H1 (cell line): ENCODE data around the gene THRB. TPM values are rescaled to one million over a fixed set of nuclear protein-coding genes. Genes with fewer than 3 reads are reported as not detected.

Experiments
- CTCF ChIA-PET: fragments of 300-600 bp; sonication (Branson Sonifier 250); formaldehyde crosslinking; loops from one replicate; lab custom pipeline; 2021; ENCODE audit not compliant: partially characterized antibody; lab: Charles Lee
- POLR2A ChIA-PET: fragments of 300-600 bp; sonication (Branson Sonifier 250); formaldehyde crosslinking; loops from one replicate; lab custom pipeline; 2021; ENCODE audit warnings: inconsistent platforms; ENCODE audit not compliant: partially characterized antibody; lab: Charles Lee
- DNase-seq, 2 experiments: peaks; one replicate each; pipeline versions ENCODE4 v3.0.0 to v3.0.0-alpha.2; 2010 to 2022; ENCODE audit warnings: low spot score in 2 of 2, low read depth in 1 of 2, mixed read lengths in 1 of 2
- FAIRE-seq: peaks from 2 replicates; lab custom pipeline; 2011; peaks lifted over from hg19 to GRCh38; lab: Jason Lieb, UNC
- H2AFZ ChIP-seq: 2 replicates; pipeline ENCODE4 v1.8.1; 2012; ENCODE audit warnings: low read length, inconsistent platforms
- H2AK5ac ChIP-seq: 2 replicates; pipeline ENCODE4 v1.6.1; 2013; ENCODE audit warnings: low read depth, low read length
- H2BK120ac ChIP-seq: replicated peaks from 2 replicates; pipeline ENCODE3; 2013; ENCODE audit warnings: low read depth, low read length, inconsistent platforms
- H2BK12ac ChIP-seq: 2 replicates; pipeline ENCODE4 v1.6.1; 2013; ENCODE audit warnings: low read depth, low read length
- H2BK15ac ChIP-seq: 2 replicates; pipeline ENCODE4 v1.6.1; 2013; ENCODE audit warnings: low read length
- H2BK20ac ChIP-seq: 2 replicates; pipeline ENCODE4 v1.6.1; 2013; ENCODE audit warnings: low read length
- H2BK5ac ChIP-seq: 2 replicates; pipeline ENCODE4 v1.6.1; 2013; ENCODE audit warnings: low read depth, low read length
- H3K14ac ChIP-seq: 2 replicates; pipeline ENCODE4 v1.6.1; 2013; ENCODE audit warnings: inconsistent platforms; ENCODE audit not compliant: insufficient read length
- H3K18ac ChIP-seq: 2 replicates; pipeline ENCODE4 v1.6.1; 2013; ENCODE audit warnings: low read length; ENCODE audit errors: extremely low read depth
- H3K23ac ChIP-seq: 2 replicates; pipeline ENCODE4 v1.6.1; 2013; ENCODE audit warnings: inconsistent platforms; ENCODE audit not compliant: insufficient read length
- H3K23me2 ChIP-seq: 2 replicates; pipeline ENCODE4 v1.6.1; 2013; ENCODE audit warnings: low read depth, low read length
- H3K27ac ChIP-seq: 2 replicates; pipeline ENCODE4 v1.6.1; 2011; ENCODE audit warnings: low read depth, low read length, inconsistent platforms
- H3K27me3 ChIP-seq, 4 experiments: replicated peaks in 1 of 4; 1 replicate in 1 of 4; 2 replicates in 3 of 4; pipeline versions ENCODE4 v1.6.1 to v1.8.1; 2011 to 2013; ENCODE audit warnings: low read length in 3 of 4, mild to moderate bottlenecking in 3 of 4, inconsistent platforms in 2 of 4, mixed read lengths in 2 of 4, moderate library complexity in 1 of 4; ENCODE audit not compliant: control insufficient read depth in 3 of 4, insufficient read depth in 3 of 4; ENCODE audit errors: extremely low read depth in 1 of 4
- H3K36me3 ChIP-seq, 4 experiments: 2 replicates each; pipeline versions ENCODE4 v1.6.1 to v1.8.1; 2011 to 2013; ENCODE audit warnings: mild to moderate bottlenecking in 4 of 4, low read length in 3 of 4, moderate library complexity in 2 of 4, control low read depth in 1 of 4, inconsistent platforms in 1 of 4; ENCODE audit not compliant: insufficient read depth in 4 of 4, control insufficient read depth in 2 of 4
- H3K4ac ChIP-seq: replicated peaks from 2 replicates; pipeline ENCODE3; 2013; ENCODE audit warnings: low read length, low read depth, mixed read lengths, inconsistent platforms; ENCODE audit not compliant: insufficient read length
- H3K4me1 ChIP-seq, 4 experiments: replicated peaks in 1 of 4; 1 replicate in 1 of 4; 2 replicates in 3 of 4; pipeline versions ENCODE4 v1.6.1 to v1.8.1; 2011 to 2013; ENCODE audit warnings: low read length in 3 of 4, inconsistent platforms in 2 of 4, mixed read lengths in 1 of 4; ENCODE audit not compliant: insufficient read depth in 4 of 4, control insufficient read depth in 3 of 4
- H3K4me2 ChIP-seq, 2 experiments: 2 replicates each; pipeline versions ENCODE4 v1.6.1 to v1.8.1; 2011 to 2013; ENCODE audit warnings: low read depth in 2 of 2, low read length in 2 of 2, control low read depth in 1 of 2, inconsistent platforms in 1 of 2, mild to moderate bottlenecking in 1 of 2; ENCODE audit not compliant: insufficient read depth in 1 of 2
- H3K4me3 ChIP-seq, 4 experiments: fragments of 200-600, 300-600 bp in 1 of 4; sonication (generic), shearing (Covaris generic), sonication (Bioruptor Twin) in 1 of 4; 2 replicates each; pipeline versions ENCODE4 v1.5.1 to v1.8.1; 2011 to 2016; ENCODE audit warnings: low read length in 4 of 4, low read depth in 3 of 4, control low read depth in 2 of 4, inconsistent platforms in 2 of 4, mild to moderate bottlenecking in 2 of 4, mixed read lengths in 1 of 4, moderate library complexity in 1 of 4; ENCODE audit not compliant: insufficient read depth in 2 of 4; ENCODE audit errors: extremely low read depth in 1 of 4
- H3K56ac ChIP-seq: replicated peaks from 2 replicates; pipeline ENCODE3; 2013; ENCODE audit warnings: low read depth, mild to moderate bottlenecking, mixed read lengths, low read length, inconsistent platforms; ENCODE audit not compliant: insufficient read length
- H3K79me1 ChIP-seq: 2 replicates; pipeline ENCODE4 v1.6.1; 2013; ENCODE audit warnings: low read depth, low read length, control low read depth
- H3K79me2 ChIP-seq, 2 experiments: 2 replicates each; pipeline versions ENCODE4 v1.6.1 to v1.8.1; 2012 to 2013; ENCODE audit warnings: low read length in 2 of 2, mild to moderate bottlenecking in 2 of 2, inconsistent platforms in 1 of 2; ENCODE audit not compliant: insufficient read depth in 2 of 2, control insufficient read depth in 1 of 2
- H3K9ac ChIP-seq, 4 experiments: replicated peaks in 1 of 4; 1 replicate in 1 of 4; 2 replicates in 3 of 4; pipeline versions ENCODE4 v1.6.1 to v1.8.1; 2011 to 2013; ENCODE audit warnings: low read depth in 3 of 4, low read length in 3 of 4, control low read depth in 2 of 4, mild to moderate bottlenecking in 2 of 4, moderate library complexity in 2 of 4, inconsistent platforms in 1 of 4; ENCODE audit errors: extremely low read depth in 1 of 4
- H3K9me3 ChIP-seq, 2 experiments: 2 replicates each; pipeline versions ENCODE4 v1.6.1 to v1.8.1; 2012 to 2013; ENCODE audit warnings: mild to moderate bottlenecking in 2 of 2, moderate library complexity in 2 of 2, control low read depth in 1 of 2, inconsistent platforms in 1 of 2, low read depth in 1 of 2, low read length in 1 of 2, mixed read lengths in 1 of 2; ENCODE audit not compliant: insufficient read depth in 2 of 2
- H4K20me1 ChIP-seq, 2 experiments: replicated peaks in 1 of 2; 2 replicates each; pipeline versions ENCODE3 to v1.8.1; 2011 to 2013; ENCODE audit warnings: inconsistent platforms in 2 of 2, low read length in 2 of 2, mild to moderate bottlenecking in 1 of 2; ENCODE audit not compliant: insufficient read depth in 2 of 2, control insufficient read depth in 1 of 2
- H4K5ac ChIP-seq: 2 replicates; pipeline ENCODE4 v1.6.1; 2013; ENCODE audit warnings: low read length, low read depth, mixed read lengths, inconsistent platforms; ENCODE audit not compliant: insufficient read length
- H4K8ac ChIP-seq: 2 replicates; pipeline ENCODE4 v1.8.0; 2013; ENCODE audit warnings: mild to moderate bottlenecking, moderate library complexity, low read length, inconsistent platforms; ENCODE audit not compliant: insufficient read depth; ENCODE audit errors: extremely low read depth
- H4K91ac ChIP-seq: replicated peaks from 2 replicates; pipeline ENCODE3; 2013; ENCODE audit warnings: low read length, mixed read lengths, inconsistent platforms; ENCODE audit not compliant: insufficient read length
- ASH2L ChIP-seq: fragments of 200-600, 300-600 bp; sonication (generic); IDR thresholded peaks from one replicate; pipeline ENCODE4 v1.7.1; 2017; ENCODE audit warnings: low read length
- EGR1 ChIP-seq: IDR thresholded peaks from 2 replicates; pipeline ENCODE4 v1.6.1; 2011; ENCODE audit warnings: low read depth, low read length, borderline replicate concordance
- POLR2AphosphoS5 ChIP-seq: IDR thresholded peaks from 2 replicates; pipeline ENCODE4 v1.6.1; 2011; ENCODE audit warnings: low read depth, low read length
- SIN3A ChIP-seq, 2 experiments: IDR thresholded peaks in 1 of 2; conservative IDR thresholded peaks in 1 of 2; 2 replicates each; pipeline ENCODE4 v1.6.1; 2011 to 2012; ENCODE audit warnings: low read length in 2 of 2, improper control_type of control experiment in 1 of 2, low read depth in 1 of 2, mild to moderate bottlenecking in 1 of 2
- SP4 ChIP-seq: IDR thresholded peaks from 2 replicates; pipeline ENCODE4 v1.6.1; 2012; ENCODE audit warnings: low read length, inconsistent platforms
- WGBS, 2 experiments: shearing (Covaris generic) in 1 of 2; methylation state at CpG; one replicate each; pipeline versions ENCODE4 v1.1.6 to v1.1.7; 2013 to 2015; ENCODE audit warnings: low lambda C conversion rate in 2 of 2, mixed read lengths in 2 of 2, inconsistent platforms in 1 of 2, low coverage in 1 of 2, missing lambda C conversion rate in 1 of 2; ENCODE audit not compliant: insufficient replicate concordance in 2 of 2, insufficient coverage in 1 of 2, insufficient read length in 1 of 2; ENCODE audit errors: extremely low coverage in 1 of 2, missing lambda C conversion rate in 1 of 2; 5-methylcytosine and 5-hydroxymethylcytosine counted together
- polyA plus RNA-seq, 7 experiments: library from polyadenylated mRNA; depleted of rRNA in 3 of 7; stranded (reverse) in 5 of 7; unstranded in 2 of 7; fragments of >200 nt in 5 of 7; fragments of 200-250 nt in 2 of 7; gene quantifications; 1 replicate in 5 of 7; 2 replicates in 1 of 7; 4 replicates in 1 of 7; pipeline versions ENCODE4 v1.2.1 to v1.2.3, GENCODE V29; 2011 to 2013; ENCODE audit warnings: missing spikeins in 2 of 7, mixed read lengths in 2 of 7
- total RNA-seq: library from RNA; stranded (reverse); fragmentation: NEBNext Ultra II Directional; extraction: Animal tissue kit (Norgen Biotek cat#: 25700); gene quantifications from 2 replicates; pipeline ENCODE4 v1.2.1, GENCODE V29; 2021

THRB gene
- total and polyA plus RNA-seq, 2 of the 8 experiments (the other 6 are each of a cell fraction or from before 2014, with no cell fraction given): 0.98 to 3.9 TPM

GRCh38 chr3:24512564-24513197 is 18.0 kb upstream of the THRB start:
- Histone ChIP-seq H3K27ac (no peak overlapping the region), H3K9me3 (no peaks in the 10 kb centered on the region), H3K18ac (no peak overlapping the region), H4K20me1 (no peaks in the 10 kb centered on the region), H2AK5ac (no peak overlapping the region), H2BK120ac (no peak overlapping the region), H4K91ac (no peak overlapping the region), H3K27me3 (no peaks in the 10 kb centered on the region), H3K4me1 (no peaks in the 10 kb centered on the region), H4K5ac (no peak overlapping the region), H2BK12ac (no peak overlapping the region), H3K36me3 (no peaks in the 10 kb centered on the region), H3K14ac (no peak overlapping the region), H3K56ac (no peak overlapping the region), H3K23me2 (no peaks in the 10 kb centered on the region), H3K79me2 (no peaks in the 10 kb centered on the region), H3K79me1 (no peaks in the 10 kb centered on the region), H4K8ac (no peak overlapping the region), H2BK20ac (no peak overlapping the region), H2BK15ac (no peak overlapping the region), H3K4ac (no peak overlapping the region), H2BK5ac (no peak overlapping the region), H3K4me3 (no peak overlapping the region), H3K4me2 (no peak overlapping the region), H2AFZ (no peak overlapping the region), H3K9ac (no peak overlapping the region), H3K23ac (no peak overlapping the region)
- POLR2A ChIA-PET: interaction anchor here (1.2 kb wide), 1 partner anchor 17 kb away, joined by 4 read pairs; no protein-coding TSS in a partner anchor
- DNase-seq: no peak
- TF ChIP-seq POLR2AphosphoS5 (no peak), ASH2L (no peak), EGR1 (no peak), SIN3A (conservative IDR thresholded peaks at IDR 0.05 in 1 of 2, IDR thresholded peaks at IDR 0.05 in 1 of 2; ENCODE audit: low read depth in 1 of 2, low read length in 2 of 2) (no peak), SP4 (no peak)
- no peak for FAIRE-seq
- CTCF ChIA-PET: interaction anchor here (0.8 kb wide), 1 partner anchor 16 kb away, joined by 3 read pairs; no protein-coding TSS in a partner anchor
- 69% methylated on average over 1 of the region's 5 CpGs; no CpG with 5 or more reads in 1 of the 2 experiments for WGBS, 2 experiments
